ENCODE results near the gene NLGN1.

DNA sequence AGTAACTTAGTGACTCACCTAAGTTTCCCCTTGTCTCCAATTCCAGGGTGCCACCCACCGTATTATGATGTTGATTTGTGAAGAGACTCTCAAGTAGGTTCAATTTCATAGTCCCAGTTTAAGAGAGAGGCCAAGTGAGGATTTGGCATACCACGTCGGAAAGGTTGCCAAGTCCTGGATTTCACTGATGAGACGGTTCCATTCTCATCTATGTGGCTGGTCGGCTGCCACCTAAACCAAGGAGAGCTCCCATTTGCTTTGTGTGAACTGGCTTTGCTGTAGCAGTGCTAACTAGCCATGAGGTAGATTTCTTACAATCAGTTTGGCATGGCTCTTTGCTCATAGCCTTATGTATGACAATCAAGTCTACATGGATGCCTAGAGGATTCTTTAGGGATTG, 653.6 kb downstream of the NLGN1 start:
- TF ChIP-seq CTCF (CRISPR knock-in tag; IDR thresholded peaks at IDR 0.05), result no peak
- TF ChIP-seq SMAD1 (CRISPR knock-in tag; IDR thresholded peaks at IDR 0.05; ENCODE audit: borderline replicate concordance, low read depth), result no peak
- no peak for TF ChIP-seq SIN3A (IDR thresholded peaks at IDR 0.05; ENCODE audit: borderline replicate concordance, low read depth, low read length)
